ENCODE data around the gene THEMIS2. TPM values are rescaled to one million over a fixed set of nuclear protein-coding genes. Genes with fewer than 3 reads are reported as not detected.
A peak's percentile ranks its signal among the peaks of the same experiment; 100 is the strongest.

The THEMIS2 gene
- total RNA-seq, 3 donors from 2014 or later, result 3.8 to 17.7 (median 15.6) TPM

DNA sequence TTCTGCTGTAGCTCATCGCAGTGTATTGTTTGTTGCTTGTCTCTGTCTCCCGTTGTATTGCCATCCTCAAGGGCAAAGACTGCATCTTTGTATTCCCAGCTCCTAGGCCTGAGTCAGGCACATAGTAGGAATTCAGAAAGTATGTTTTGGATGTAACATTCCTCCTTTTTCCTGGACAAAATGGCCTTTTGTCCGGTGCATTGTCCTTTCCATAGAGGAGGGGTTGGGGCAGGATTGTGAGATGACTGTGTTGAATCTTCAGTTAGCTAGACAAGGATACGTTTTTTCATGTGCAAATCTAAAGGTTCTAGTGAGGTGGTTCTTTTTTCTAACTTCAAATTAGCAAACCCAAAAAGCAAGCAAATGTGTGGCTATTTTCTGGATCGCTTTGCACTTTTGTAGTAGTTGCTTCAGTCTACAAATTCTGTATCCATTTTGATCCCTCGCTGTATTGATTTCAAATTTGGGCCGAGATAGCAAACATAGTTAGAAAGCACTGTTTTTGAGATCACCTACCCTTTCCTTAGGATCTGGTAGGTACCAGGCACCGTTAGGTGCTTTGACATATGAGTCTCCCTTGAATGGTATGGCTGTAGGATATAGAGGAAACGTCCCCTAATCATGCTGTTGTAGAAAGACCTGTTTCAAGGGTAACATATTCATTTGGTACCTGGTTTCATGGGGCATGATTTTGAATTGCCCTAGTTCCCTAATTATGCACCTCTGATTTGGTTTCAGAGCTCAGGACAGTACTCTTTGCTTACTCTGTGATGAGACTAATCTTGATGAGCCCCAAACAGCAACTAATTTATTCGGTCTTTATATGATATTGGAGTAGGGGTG lies 40.6 kb upstream of the THEMIS2 start:
- intact Hi-C loops (cut with DNase I, micrococcal nuclease), result no loop called here
- no peak for ATAC-seq
- no peaks in the 10 kb centered on the region for H3K36me3 ChIP-seq (ENCODE audit: low read depth)
- TF ChIP-seq, protein P1, sequence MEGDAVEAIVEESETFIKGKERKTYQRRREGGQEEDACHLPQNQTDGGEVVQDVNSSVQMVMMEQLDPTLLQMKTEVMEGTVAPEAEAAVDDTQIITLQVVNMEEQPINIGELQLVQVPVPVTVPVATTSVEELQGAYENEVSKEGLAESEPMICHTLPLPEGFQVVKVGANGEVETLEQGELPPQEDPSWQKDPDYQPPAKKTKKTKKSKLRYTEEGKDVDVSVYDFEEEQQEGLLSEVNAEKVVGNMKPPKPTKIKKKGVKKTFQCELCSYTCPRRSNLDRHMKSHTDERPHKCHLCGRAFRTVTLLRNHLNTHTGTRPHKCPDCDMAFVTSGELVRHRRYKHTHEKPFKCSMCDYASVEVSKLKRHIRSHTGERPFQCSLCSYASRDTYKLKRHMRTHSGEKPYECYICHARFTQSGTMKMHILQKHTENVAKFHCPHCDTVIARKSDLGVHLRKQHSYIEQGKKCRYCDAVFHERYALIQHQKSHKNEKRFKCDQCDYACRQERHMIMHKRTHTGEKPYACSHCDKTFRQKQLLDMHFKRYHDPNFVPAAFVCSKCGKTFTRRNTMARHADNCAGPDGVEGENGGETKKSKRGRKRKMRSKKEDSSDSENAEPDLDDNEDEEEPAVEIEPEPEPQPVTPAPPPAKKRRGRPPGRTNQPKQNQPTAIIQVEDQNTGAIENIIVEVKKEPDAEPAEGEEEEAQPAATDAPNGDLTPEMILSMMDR (IDR thresholded peaks at IDR 0.05), result no peak
- no peak for DNase-seq
- peaks cover 12% of the 10 kb centered on the region for H3K4me1 ChIP-seq (ENCODE audit: low read depth)
- peak overlapping the region; percentile 98 for H3K4me3 ChIP-seq
- no peaks in the 10 kb centered on the region for H3K9me3 ChIP-seq

DNA sequence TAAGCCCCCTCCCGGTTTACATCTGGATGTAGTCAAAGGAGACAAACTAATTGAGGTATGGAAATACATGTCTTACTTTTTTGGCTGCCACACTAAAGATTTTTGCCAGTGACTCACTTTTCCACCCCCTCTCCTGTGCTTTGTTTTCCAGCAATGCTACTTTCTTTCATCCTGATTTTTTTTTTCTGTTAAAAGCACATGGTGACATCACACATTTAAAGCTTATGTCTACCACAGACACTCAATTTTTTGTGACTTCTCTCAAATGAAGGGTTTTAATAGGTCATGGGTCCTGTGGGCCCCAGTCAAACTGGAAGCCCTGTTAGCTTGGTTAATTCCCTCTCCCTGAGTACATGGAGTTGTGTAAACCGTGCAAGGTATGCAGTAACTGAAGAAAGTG lies 39.6 kb upstream of the THEMIS2 start:
- TF ChIP-seq, protein P1 (IDR thresholded peaks at IDR 0.05), result no peak
- H3K36me3 ChIP-seq (ENCODE audit: low read depth), result no peaks in the 10 kb centered on the region
- peaks cover 12% of the 10 kb centered on the region for H3K4me1 ChIP-seq (ENCODE audit: low read depth)
- intact Hi-C loops (cut with DNase I, micrococcal nuclease), result no loop called here
- ATAC-seq (no peak), DNase-seq (no peak)
- H3K4me3 ChIP-seq, result no peak overlapping the region
- no peaks in the 10 kb centered on the region for H3K9me3 ChIP-seq

DNA sequence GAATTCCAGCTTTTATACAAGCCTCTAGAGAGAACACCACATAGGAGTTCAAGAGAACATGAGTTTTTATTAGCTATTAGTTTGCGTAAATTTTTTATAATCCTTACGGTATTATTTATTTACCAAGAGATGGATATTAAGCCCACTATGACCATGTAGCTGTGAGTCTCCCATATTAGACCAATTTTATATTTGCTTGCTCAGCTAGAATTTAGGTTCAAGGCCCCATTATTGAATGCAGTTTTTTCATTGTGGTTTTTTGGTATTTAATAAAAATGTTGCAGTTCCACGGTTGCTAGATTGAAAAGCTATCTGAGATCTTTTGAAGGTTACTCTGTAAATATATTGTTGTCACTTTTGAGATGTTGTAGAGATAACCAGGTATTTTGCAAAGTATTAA lies 38.9 kb upstream of the THEMIS2 start:
- ATAC-seq (no peak), DNase-seq (no peak)
- peaks cover 12% of the 10 kb centered on the region for H3K4me1 ChIP-seq (ENCODE audit: low read depth)
- intact Hi-C loops (cut with DNase I, micrococcal nuclease), result no loop called here
- no peaks in the 10 kb centered on the region for H3K36me3 ChIP-seq (ENCODE audit: low read depth)
- TF ChIP-seq, protein P1 (IDR thresholded peaks at IDR 0.05), result no peak
- H3K4me3 ChIP-seq, result no peak overlapping the region
- no peaks in the 10 kb centered on the region for H3K9me3 ChIP-seq

DNA sequence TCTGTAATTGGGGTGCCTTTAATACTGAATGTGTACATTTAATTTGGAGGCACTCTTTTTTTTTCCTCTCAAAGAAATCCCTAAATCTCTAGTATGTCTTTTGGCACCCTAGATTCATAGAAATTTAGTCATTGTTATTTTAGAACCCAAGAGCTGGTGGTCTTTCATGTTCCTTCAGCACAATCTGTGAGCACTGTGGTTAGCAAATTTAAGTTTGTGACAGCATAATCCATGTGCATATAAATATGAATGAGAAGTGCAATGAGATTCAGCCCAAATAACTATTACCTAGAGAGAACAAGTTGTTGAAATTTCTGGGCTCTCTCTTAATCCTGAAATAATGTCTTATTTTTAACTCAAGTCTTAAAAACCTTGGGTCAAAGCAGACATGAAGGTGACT lies 37.3 kb upstream of the THEMIS2 start:
- H3K4me3 ChIP-seq, result no peak overlapping the region
- intact Hi-C loops (cut with DNase I, micrococcal nuclease), result no loop called here
- H3K9me3 ChIP-seq, result no peaks in the 10 kb centered on the region
- TF ChIP-seq, protein P1 (IDR thresholded peaks at IDR 0.05), result no peak
- H3K36me3 ChIP-seq (ENCODE audit: low read depth), result no peaks in the 10 kb centered on the region
- ATAC-seq, result no peak
- H3K4me1 ChIP-seq (ENCODE audit: low read depth), result peaks cover 12% of the 10 kb centered on the region
- DNase-seq, result no peak

DNA sequence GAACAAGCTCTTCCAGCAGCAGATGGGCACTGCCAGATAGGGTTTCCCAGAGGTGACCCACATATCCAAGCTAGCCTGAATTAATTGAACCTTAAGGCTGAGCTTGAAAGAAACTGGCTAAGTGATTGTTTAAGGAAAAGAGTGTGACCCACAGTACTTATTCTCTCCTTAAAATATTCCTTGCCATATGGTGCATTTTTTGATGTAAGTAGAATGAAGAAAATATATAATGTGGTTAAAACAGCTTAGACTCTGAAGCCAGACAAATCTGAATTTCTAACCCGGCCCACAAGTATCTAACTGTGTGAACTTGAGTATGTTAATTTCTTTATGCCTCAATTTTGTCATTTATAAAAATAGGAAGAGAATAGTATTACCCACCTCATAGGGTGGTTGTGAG lies 36.8 kb upstream of the THEMIS2 start:
- no peak overlapping the region for H3K4me3 ChIP-seq
- no peaks in the 10 kb centered on the region for H3K36me3 ChIP-seq (ENCODE audit: low read depth)
- DNase-seq (no peak), ATAC-seq (no peak)
- peaks cover 12% of the 10 kb centered on the region for H3K4me1 ChIP-seq (ENCODE audit: low read depth)
- intact Hi-C loops (cut with DNase I, micrococcal nuclease), result no loop called here
- TF ChIP-seq, protein P1 (IDR thresholded peaks at IDR 0.05), result no peak
- no peaks in the 10 kb centered on the region for H3K9me3 ChIP-seq

All from mucosa of descending colon (tissue), 3 donors.